Fibroblast of villous mesenchyme (primary cell): ENCODE data around the gene IQCE. TPM values are rescaled to one million over a fixed set of nuclear protein-coding genes. Genes with fewer than 3 reads are reported as not detected.

Source experiments
- DNase-seq: peaks from one replicate; pipeline ENCODE4 v3.0.0-alpha.2; 2010; ENCODE audit warnings: low read depth
- H3K4me3 ChIP-seq: 2 replicates; pipeline ENCODE4 v1.5.1; 2011; ENCODE audit warnings: low read depth, mild to moderate bottlenecking, low read length
- small RNA-seq: library from RNA; depleted of rRNA; stranded (forward); fragments of <200 nt; gene quantifications from one replicate; pipeline ENCODE3, GENCODE V24; 2012
- total RNA-seq: library from RNA; depleted of rRNA; stranded (reverse); fragments of >200 nt; gene quantifications from 2 replicates; pipeline ENCODE4 v1.2.3, GENCODE V29; 2012
- TF ChIP-seq, protein P1 (sequence below): IDR thresholded peaks from 2 replicates; pipeline ENCODE4 v1.5.1; 2012; ENCODE audit warnings: low read depth, mild to moderate bottlenecking, low read length; ENCODE audit not compliant: insufficient read depth

IQCE gene
- total RNA-seq, 1 donor: 13.4 TPM

DNA sequence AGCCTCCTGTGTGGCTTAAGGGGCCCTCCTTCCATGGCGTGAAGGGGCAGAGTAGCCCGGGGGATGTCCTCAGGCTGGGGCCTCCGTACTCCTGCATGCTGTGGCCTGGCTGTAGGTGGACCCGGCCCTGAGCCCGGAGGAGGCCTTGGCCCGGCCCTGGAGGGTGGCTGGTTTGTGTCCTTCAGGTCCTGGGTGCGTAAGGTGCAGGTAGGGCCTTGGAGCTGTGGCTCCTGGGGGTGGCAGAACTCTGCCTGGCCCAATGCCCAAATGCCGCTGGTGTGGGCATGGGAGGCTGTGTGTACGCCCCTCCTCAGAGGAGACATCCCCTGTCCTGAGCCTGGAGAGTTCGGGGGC lies 102.3 kb downstream of the IQCE start:
- no peak for DNase-seq
- no peak overlapping the region for H3K4me3 ChIP-seq
- TF ChIP-seq, protein P1, sequence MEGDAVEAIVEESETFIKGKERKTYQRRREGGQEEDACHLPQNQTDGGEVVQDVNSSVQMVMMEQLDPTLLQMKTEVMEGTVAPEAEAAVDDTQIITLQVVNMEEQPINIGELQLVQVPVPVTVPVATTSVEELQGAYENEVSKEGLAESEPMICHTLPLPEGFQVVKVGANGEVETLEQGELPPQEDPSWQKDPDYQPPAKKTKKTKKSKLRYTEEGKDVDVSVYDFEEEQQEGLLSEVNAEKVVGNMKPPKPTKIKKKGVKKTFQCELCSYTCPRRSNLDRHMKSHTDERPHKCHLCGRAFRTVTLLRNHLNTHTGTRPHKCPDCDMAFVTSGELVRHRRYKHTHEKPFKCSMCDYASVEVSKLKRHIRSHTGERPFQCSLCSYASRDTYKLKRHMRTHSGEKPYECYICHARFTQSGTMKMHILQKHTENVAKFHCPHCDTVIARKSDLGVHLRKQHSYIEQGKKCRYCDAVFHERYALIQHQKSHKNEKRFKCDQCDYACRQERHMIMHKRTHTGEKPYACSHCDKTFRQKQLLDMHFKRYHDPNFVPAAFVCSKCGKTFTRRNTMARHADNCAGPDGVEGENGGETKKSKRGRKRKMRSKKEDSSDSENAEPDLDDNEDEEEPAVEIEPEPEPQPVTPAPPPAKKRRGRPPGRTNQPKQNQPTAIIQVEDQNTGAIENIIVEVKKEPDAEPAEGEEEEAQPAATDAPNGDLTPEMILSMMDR: no peak

DNA sequence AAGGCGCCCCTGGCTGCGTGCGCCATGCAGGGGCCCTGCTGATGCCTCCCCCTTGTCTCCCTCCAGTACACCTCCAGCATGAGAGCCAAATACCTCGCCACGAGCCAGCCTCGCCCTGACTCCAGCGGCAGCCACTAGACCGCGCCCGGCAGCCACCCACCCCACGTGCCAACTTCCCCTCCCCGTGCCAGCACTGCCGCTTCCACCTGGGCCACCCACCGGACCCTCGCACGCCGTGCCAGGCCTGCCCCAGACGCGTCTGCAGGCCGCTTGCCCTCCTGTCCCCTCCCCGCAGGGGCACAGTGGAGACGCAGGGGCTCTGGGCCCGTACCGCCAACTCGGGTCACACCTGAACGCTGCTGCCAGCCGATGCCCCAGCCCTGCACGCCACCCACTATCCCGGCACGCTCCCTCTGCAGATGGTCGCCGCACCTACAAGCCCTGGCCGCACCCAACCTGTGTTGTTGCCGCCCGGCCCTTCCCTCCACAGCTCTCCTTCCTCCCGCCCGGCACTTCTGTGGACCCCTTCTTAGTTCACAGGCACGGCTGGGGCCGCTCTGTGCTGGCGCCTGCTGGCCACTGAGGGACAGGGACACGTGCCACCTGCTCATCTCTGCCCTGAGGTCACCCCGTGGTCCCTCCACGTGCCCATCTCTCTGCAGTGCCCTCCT lies 103.0 kb downstream of the IQCE start:
- DNase-seq: no peak
- H3K4me3 ChIP-seq: no peak overlapping the region
- TF ChIP-seq, protein P1: peak; percentile 6

DNA sequence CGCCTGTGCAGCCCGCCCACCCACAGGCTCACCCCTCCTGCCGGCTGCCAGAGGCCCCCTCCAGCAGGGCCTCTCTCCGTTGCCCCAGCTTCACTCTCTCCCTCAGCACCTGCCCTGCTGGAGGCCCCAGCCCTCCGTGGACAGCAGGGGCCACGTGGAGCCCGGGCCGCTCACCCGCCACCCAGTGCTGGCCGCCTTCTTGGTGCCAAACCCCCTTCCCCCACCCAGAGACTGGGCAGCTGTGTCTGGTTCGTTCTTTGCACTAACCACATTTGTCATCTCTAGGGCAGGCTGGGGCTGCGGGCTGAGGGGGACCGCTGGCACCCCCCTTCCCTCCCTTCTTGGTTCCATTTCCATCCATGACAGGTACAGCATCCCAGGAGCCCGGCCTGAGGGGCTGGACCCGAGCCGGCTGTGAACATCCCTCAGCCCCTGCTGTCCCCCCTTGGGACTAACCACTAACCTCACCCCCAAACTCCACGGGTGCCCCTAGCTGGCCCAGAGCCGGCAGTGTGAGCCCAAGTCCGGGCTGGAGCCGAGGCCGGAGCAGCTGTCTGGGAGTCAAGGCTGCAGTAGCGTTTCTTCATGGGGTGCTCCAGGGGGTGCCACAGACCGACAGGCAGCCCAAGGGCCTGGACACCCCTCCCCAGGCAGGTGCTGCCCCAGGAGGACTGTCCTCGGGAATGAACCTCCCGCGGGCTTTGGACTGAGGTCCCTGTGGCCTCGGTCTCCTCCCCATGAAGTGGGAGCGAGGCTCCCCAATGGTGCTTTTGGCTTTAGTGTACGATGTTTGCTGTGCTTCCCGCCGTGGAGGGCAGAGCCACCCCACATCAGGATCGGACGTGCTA lies 103.7 kb downstream of the IQCE start:
- TF ChIP-seq, protein P1: no peak
- DNase-seq: no peak
- H3K4me3 ChIP-seq: no peak overlapping the region

DNA sequence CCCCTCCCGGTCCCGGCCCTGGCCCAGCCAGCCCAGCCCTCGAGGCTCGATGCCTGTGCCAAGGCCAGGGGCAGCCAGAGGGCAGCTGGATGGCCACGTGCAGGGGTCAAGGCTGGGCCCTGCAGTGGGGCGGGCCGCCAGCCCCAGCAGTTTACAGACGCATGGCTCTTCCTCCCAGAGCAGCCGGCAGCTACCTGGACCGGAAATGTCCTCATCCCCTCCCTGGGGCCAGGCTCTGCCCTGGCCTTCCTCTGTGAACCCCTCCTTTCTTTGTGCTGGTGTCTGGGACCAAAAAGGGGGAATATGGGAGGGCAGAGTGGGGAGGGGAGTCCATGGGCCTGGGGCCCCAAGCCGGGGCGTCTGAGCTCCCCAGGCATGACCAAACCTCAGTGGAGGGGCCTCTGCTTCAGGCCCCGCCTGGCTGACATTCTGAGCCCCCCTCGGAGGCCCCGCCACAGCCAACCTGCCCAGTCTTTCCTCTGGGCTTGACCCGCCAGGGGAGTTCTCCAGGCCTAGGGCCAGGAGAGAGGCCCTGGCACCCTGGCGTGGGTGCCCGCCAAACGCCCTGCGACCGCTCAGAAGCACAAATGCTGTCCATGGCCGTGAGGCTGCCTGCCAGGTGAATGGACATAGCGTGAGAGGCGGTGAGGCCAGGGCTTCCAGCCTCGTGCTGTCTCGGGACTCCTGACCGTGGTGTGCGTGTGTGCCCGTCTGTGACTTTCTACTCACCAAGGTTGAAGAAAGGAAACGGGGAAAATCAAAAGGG lies 104.5 kb downstream of the IQCE start:
- TF ChIP-seq, protein P1: no peak
- DNase-seq: no peak
- no peak overlapping the region for H3K4me3 ChIP-seq

DNA sequence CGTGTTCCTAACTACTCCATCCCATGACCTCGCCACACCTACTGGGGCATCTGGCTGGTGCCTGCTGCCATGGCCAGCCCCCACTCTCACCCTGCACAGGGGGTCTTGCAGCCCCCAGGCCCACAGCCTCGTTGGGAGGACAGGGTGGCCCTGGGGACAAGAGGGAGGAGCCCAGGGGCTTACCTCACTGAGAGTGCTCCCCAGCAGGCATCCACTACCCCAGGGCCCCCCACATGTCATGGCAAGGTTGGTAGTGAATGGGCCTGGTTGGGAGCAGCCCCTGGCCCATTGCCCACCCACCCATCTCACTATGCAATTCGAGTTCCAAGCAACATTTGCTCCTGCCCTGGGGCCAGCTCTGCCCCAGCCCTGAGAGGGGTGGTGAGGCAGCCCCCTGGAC lies 105.2 kb downstream of the IQCE start:
- no peak for DNase-seq
- TF ChIP-seq, protein P1: no peak

More for the DNA sequence above, 105.2 kb downstream of the IQCE start:
- no peak overlapping the region for H3K4me3 ChIP-seq

Small RNA genes within 50 kb of the gene (small RNA-seq; reads per million reads assigned to genes)
- not detected for gene MIR4648

Other genes starting within 250 kb of the IQCE start
- 17.7 and 21.3 TPM in 2 replicates for gene SNX8, start 244.5 kb upstream of the IQCE start, total RNA-seq
- 189 and 210 TPM in 2 replicates for gene EIF3B, start 204.2 kb upstream of the IQCE start, total RNA-seq
- gene CHST12, start 155.4 kb upstream of the IQCE start, total RNA-seq: 2.6 and 3.5 TPM in 2 replicates
- not detected in 2 replicates for gene GRIFIN, start 82.6 kb upstream of the IQCE start, total RNA-seq
- 7.4 and 10.8 TPM in 2 replicates for gene LFNG, start 39.2 kb upstream of the IQCE start, total RNA-seq
- gene BRAT1, start 3.5 kb upstream of the IQCE start, total RNA-seq: 23.3 and 27.7 TPM in 2 replicates
- 61.3 and 77.3 TPM in 2 replicates for gene TTYH3, start 73.0 kb downstream of the IQCE start, total RNA-seq
- gene AMZ1, start 129.2 kb downstream of the IQCE start, total RNA-seq: 12.2 and 14.2 TPM in 2 replicates